Kidney (tissue), 14 donors: ENCODE data around the gene EFCAB14. TPM values are rescaled to one million over a fixed set of nuclear protein-coding genes. Genes with fewer than 3 reads are reported as not detected.

Source experiments
- DNase-seq, 5 donors: peaks; one replicate each; pipeline ENCODE4 v3.0.0-alpha.2; 2013 to 2020
- FAIRE-seq: peaks from 2 replicates; lab custom pipeline; 2012; peaks lifted over from hg19 to GRCh38; lab: Jason Lieb, UNC
- H3K27ac ChIP-seq, 2 donors: one replicate each; pipeline ENCODE4 v1.7.0; 2013; ENCODE audit warnings: low read depth in 2 of 2, low read length in 2 of 2, inconsistent platforms in 1 of 2
- H3K27me3 ChIP-seq: one replicate; pipeline ENCODE4 v1.7.1; 2013; ENCODE audit warnings: low read length, inconsistent platforms; ENCODE audit not compliant: control insufficient read depth, insufficient read depth
- H3K36me3 ChIP-seq, 3 donors: one replicate each; pipeline versions ENCODE4 v1.7.0 to v1.7.1; 2013; ENCODE audit warnings: low read length in 3 of 3, control low read depth in 1 of 3, inconsistent platforms in 1 of 3; ENCODE audit not compliant: insufficient read depth in 3 of 3, control insufficient read depth in 2 of 3
- H3K4me1 ChIP-seq, 3 donors: one replicate each; pipeline versions ENCODE4 v1.7.0 to v1.7.1; 2013; ENCODE audit warnings: low read length in 3 of 3, inconsistent platforms in 1 of 3, low read depth in 1 of 3; ENCODE audit not compliant: control insufficient read depth in 2 of 3, insufficient read depth in 2 of 3
- H3K4me3 ChIP-seq, 3 donors: one replicate each; pipeline versions ENCODE4 v1.7.0 to v1.8.1; 2013; ENCODE audit warnings: low read length in 3 of 3, control low read depth in 1 of 3, inconsistent platforms in 1 of 3
- H3K9ac ChIP-seq, 3 donors: one replicate each; pipeline versions ENCODE4 v1.7.0 to v1.7.1; 2013; ENCODE audit warnings: low read length in 3 of 3, control low read depth in 1 of 3, inconsistent platforms in 1 of 3
- H3K9me3 ChIP-seq, 3 donors: one replicate each; pipeline versions ENCODE4 v1.7.0 to v1.7.1; 2013; ENCODE audit warnings: low read length in 3 of 3, control low read depth in 1 of 3, inconsistent platforms in 1 of 3; ENCODE audit not compliant: control insufficient read depth in 2 of 3, insufficient read depth in 1 of 3
- CTCF ChIP-seq: IDR thresholded peaks from 3 replicates; pipeline ENCODE4 v1.5.1; 2012; ENCODE audit warnings: mild to moderate bottlenecking, moderate library complexity, borderline replicate concordance; ENCODE audit not compliant: insufficient read depth; ENCODE audit errors: extremely low read depth
- intact Hi-C: fragments of 100-400 bp; cut with DNase I; formaldehyde crosslinking; loops from one replicate; pipeline ENCODE4 v1.11.1; 2022
- polyA plus RNA-seq: library from polyadenylated mRNA; stranded (reverse); fragments of 350-450 nt; fragmentation: Illumina TruSeq; extraction: RNeasy Lipid Tissue Mini Kit (QIAGEN cat#74804); gene quantifications from one replicate; pipeline ENCODE4 v1.2.3, GENCODE V29; 2014; ENCODE audit warnings: low read depth, low replicate concordance; ENCODE audit not compliant: insufficient read depth
- total RNA-seq: library from RNA; stranded (reverse); fragmentation: NEBNext Ultra II Directional; extraction: Animal tissue kit (Norgen Biotek cat#: 25700); gene quantifications from one replicate; pipeline ENCODE4 v1.2.1, GENCODE V29; 2021
- donor health status: control.
- donor health status: control.
- donor health status: control.
- donor health status: control.
- donor health status: control.
- donor health status: DM: yes; HTN: yes; CAD: no.
- donor health status: Normal renal cell carcinoma (clear cell type).

Gene EFCAB14
- total and polyA plus RNA-seq, 2 donors from 2014 or later = 48.1 to 129 TPM

GRCh38 chr1:46725736-46726108 is 6.8 kb upstream of the EFCAB14 start:
- no peaks in the 10 kb centered on the region for H3K27me3 ChIP-seq
- FAIRE-seq (no peak), DNase-seq (no peak)
- no peaks in the 10 kb centered on the region for H3K36me3 ChIP-seq
- H3K4me1 ChIP-seq = peaks cover 0 to 4% (median 0%) of the 10 kb centered on the region in 3 donors
- H3K9ac ChIP-seq = no peak overlapping the region
- H3K27ac ChIP-seq = no peak overlapping the region
- TF ChIP-seq CTCF = no peak
- no peaks in the 10 kb centered on the region for H3K9me3 ChIP-seq
- H3K4me3 ChIP-seq = no peak overlapping the region
- intact Hi-C loops = loop anchor here (10.0 kb wide), 1 partner anchor 191 kb away; a partner anchor contains a TSS

DNA sequence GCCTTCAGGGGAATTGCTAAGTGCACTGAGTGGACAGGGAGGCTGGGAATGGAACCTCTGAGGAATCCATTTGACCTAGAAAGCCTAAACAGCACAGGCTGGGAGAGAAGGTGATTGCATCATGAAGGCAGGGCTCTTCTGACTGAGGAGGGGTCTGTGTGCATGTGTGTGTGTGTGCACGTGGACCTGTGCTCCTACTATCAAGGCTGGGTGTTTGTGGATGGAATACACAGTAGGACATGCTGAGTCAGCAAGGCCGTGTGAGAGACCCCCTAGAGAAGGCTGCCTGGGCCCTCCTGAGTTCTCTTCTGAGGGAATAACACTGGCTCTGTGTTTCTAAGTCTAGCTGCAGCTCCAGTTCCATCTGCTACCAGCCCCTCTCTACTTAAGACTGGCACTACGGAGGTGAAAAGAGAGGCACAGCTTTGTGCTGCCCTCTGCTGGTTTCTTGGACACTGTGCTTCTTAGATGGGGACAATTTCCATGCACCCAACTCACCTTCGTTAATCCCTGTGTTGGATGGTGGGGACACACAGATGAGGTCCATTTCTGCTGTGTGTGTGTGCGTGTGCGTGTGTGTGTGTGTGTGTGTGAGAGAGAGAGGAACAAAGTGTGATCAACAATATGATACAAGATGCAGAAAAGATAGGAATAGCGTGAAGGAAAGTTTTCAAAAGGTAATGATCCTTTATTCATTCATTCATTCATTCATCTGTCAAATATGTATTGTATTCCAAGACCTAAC is 6.2 kb upstream of the EFCAB14 start:
- peak in 4 of 5 donors; percentile 72 to 92 (median 80) for DNase-seq
- Histone ChIP-seq H3K4me3 (no peak overlapping the region), H3K36me3 (no peaks in the 10 kb centered on the region), H3K27ac (no peak overlapping the region), H3K4me1 (peaks cover 0 to 4% (median 0%) of the 10 kb centered on the region in 3 donors), H3K9ac (no peak overlapping the region), H3K9me3 (no peaks in the 10 kb centered on the region), H3K27me3 (no peaks in the 10 kb centered on the region)
- peak; percentile 83 for TF ChIP-seq CTCF
- FAIRE-seq = no peak
- intact Hi-C loops = loop anchor here (10.0 kb wide), 1 partner anchor 190 kb away; a partner anchor contains a TSS

DNA sequence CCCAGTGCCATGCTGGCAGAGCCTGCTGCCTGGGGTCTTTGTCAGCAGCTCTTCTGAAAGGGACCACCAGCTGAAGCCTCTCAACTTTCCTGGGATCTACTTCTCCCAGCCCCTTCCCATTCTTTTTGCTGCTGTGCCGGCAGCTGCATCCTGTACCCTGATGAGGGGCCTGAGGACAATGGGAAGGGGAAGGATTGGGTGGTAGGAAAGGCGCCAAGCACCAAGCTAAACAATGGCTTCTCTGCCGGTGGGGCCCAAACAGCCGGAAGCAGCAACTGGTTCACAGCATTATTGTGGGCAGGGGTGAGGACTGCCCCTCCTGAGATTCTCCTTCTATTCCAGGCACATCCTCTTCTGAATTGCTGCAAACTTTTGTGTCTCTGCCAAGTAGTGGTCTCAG is 5.0 kb upstream of the EFCAB14 start:
- intact Hi-C loops = loop anchor here (10.0 kb wide), 1 partner anchor 189 kb away; a partner anchor contains a TSS
- Histone ChIP-seq H3K9ac (no peak overlapping the region), H3K27ac (no peak overlapping the region), H3K9me3 (no peaks in the 10 kb centered on the region), H3K36me3 (no peaks in the 10 kb centered on the region), H3K4me1 (peaks cover 0 to 7% (median 5%) of the 10 kb centered on the region in 3 donors), H3K4me3 (no peak overlapping the region), H3K27me3 (no peaks in the 10 kb centered on the region)
- FAIRE-seq = no peak
- DNase-seq = peak in 1 of 5 donors; percentile 8
- TF ChIP-seq CTCF = no peak
